HAP-1 (cell line): ENCODE measurements around the gene SLC13A1.
"Not testable (repeated sequence)": the region's sequence is repeated elsewhere in the genome, so short reads cannot be mapped to it uniquely, and the experiment has no call there.

Source experiments
- DNase-seq, 2 experiments: peaks; one replicate each; pipeline ENCODE4 v3.0.0-alpha.2; 2016 to 2020; ENCODE audit warnings: low spot score in 2 of 2
- H3K27me3 ChIP-seq: fragments of 250-450 bp; sonication (Bioruptor Pico); 2 replicates; pipeline ENCODE4 v1.5.1; 2020; ENCODE audit warnings: low read depth, mild to moderate bottlenecking, moderate library complexity
- H3K36me3 ChIP-seq: fragments of 250-450 bp; sonication (Bioruptor Pico); replicated peaks from 2 replicates; pipeline ENCODE4 v1.5.1; 2020; ENCODE audit warnings: mild to moderate bottlenecking
- H3K4me1 ChIP-seq: fragments of 250-450 bp; sonication (Bioruptor Pico); 2 replicates; pipeline ENCODE4 v1.5.1; 2020; ENCODE audit warnings: mild to moderate bottlenecking
- H3K4me3 ChIP-seq: fragments of 250-450 bp; sonication (Bioruptor Pico); 2 replicates; pipeline ENCODE4 v1.5.1; 2020; ENCODE audit warnings: mild to moderate bottlenecking, moderate library complexity
- H3K9me3 ChIP-seq: fragments of 250-450 bp; sonication (Bioruptor Pico); 2 replicates; pipeline ENCODE4 v1.5.1; 2020; ENCODE audit warnings: mild to moderate bottlenecking, moderate library complexity
- in situ Hi-C: fragments of 300-500 bp; cut with MboI; formaldehyde crosslinking; loops from 3 replicates; pipeline ENCODE4 v1.14.3; 2020; ENCODE audit warnings: low sequenced_read_pairs, inconsistent platforms, mixed read lengths

SLC13A1 gene

GRCh38 chr7:123199883-123200282 is at the start of gene SLC13A1:
SLC13A1 (minus strand) TSS chr7:123199969; CDS start chr7:123199946, 23 bp downstream.
- no peaks in the 10 kb centered on the region for H3K9me3 ChIP-seq
- H3K4me1 ChIP-seq = no peaks in the 10 kb centered on the region
- H3K36me3 ChIP-seq = no peaks in the 10 kb centered on the region
- no peaks in the 10 kb centered on the region for H3K27me3 ChIP-seq
- no peak within 1 kb of the TSS for H3K4me3 ChIP-seq
- in situ Hi-C loops = no loop called here
- DNase-seq = no peak

- in situ Hi-C loops = no loop called here
- no peak overlapping the region for H3K4me3 ChIP-seq
- no peaks in the 10 kb centered on the region; the same call in 1 of the 2 replicates for H3K27me3 ChIP-seq
- DNase-seq = no peak
- H3K9me3 ChIP-seq = no peaks in the 10 kb centered on the region
- no peaks in the 10 kb centered on the region for H3K36me3 ChIP-seq
- H3K4me1 ChIP-seq = no peaks in the 10 kb centered on the region
Observed at GRCh38 chr7:123244768-123245167, 45.0 kb upstream of the SLC13A1 start.

- no peaks in the 10 kb centered on the region for H3K36me3 ChIP-seq
- in situ Hi-C loops = no loop called here
- DNase-seq = no peak
- H3K4me1 ChIP-seq = no peaks in the 10 kb centered on the region
- H3K9me3 ChIP-seq = no peaks in the 10 kb centered on the region
- H3K27me3 ChIP-seq = no peaks in the 10 kb centered on the region; the same call in 1 of the 2 replicates
- H3K4me3 ChIP-seq = no peak overlapping the region
Observed at GRCh38 chr7:123242467-123243092, 42.8 kb upstream of the SLC13A1 start.

GRCh38 chr7:123241809-123242208 is 42.0 kb upstream of the SLC13A1 start:
- Histone ChIP-seq H3K9me3 (no peaks in the 10 kb centered on the region), H3K27me3 (no peaks in the 10 kb centered on the region; the same call in 1 of the 2 replicates), H3K4me3 (no peak overlapping the region), H3K4me1 (no peaks in the 10 kb centered on the region), H3K36me3 (no peaks in the 10 kb centered on the region)
- in situ Hi-C loops = no loop called here
- no peak for DNase-seq

- in situ Hi-C loops = no loop called here
- no peaks in the 10 kb centered on the region for H3K4me1 ChIP-seq
- DNase-seq = no peak
- no peaks in the 10 kb centered on the region for H3K9me3 ChIP-seq
- no peaks in the 10 kb centered on the region for H3K27me3 ChIP-seq
- H3K4me3 ChIP-seq = no peak overlapping the region
- no peaks in the 10 kb centered on the region for H3K36me3 ChIP-seq
Observed at GRCh38 chr7:123231021-123232000, 31.5 kb upstream of the SLC13A1 start.

GRCh38 chr7:123230603-123231002 is 30.8 kb upstream of the SLC13A1 start:
- no peak for DNase-seq
- no peaks in the 10 kb centered on the region for H3K9me3 ChIP-seq
- no peaks in the 10 kb centered on the region for H3K4me1 ChIP-seq
- H3K36me3 ChIP-seq = no peaks in the 10 kb centered on the region
- H3K27me3 ChIP-seq = no peaks in the 10 kb centered on the region
- in situ Hi-C loops = no loop called here
- H3K4me3 ChIP-seq = no peak overlapping the region

GRCh38 chr7:123230147-123230546 is 30.4 kb upstream of the SLC13A1 start:
- in situ Hi-C loops = no loop called here
- DNase-seq = no peak
- H3K36me3 ChIP-seq = no peaks in the 10 kb centered on the region
- no peak overlapping the region for H3K4me3 ChIP-seq
- H3K27me3 ChIP-seq = no peaks in the 10 kb centered on the region
- no peaks in the 10 kb centered on the region for H3K4me1 ChIP-seq
- no peaks in the 10 kb centered on the region for H3K9me3 ChIP-seq

- Histone ChIP-seq H3K36me3 (no peaks in the 10 kb centered on the region), H3K4me3 (no peak overlapping the region), H3K27me3 (no peaks in the 10 kb centered on the region), H3K4me1 (no peaks in the 10 kb centered on the region), H3K9me3 (no peaks in the 10 kb centered on the region)
- in situ Hi-C loops = no loop called here
- DNase-seq = no peak
Observed at GRCh38 chr7:123229426-123229825, 29.7 kb upstream of the SLC13A1 start.

GRCh38 chr7:123227666-123228065 is 27.9 kb upstream of the SLC13A1 start:
- H3K36me3 ChIP-seq, H3K4me1 ChIP-seq, H3K27me3 ChIP-seq, DNase-seq, H3K4me3 ChIP-seq, in situ Hi-C loops, H3K9me3 ChIP-seq: not testable (repeated sequence)

GRCh38 chr7:123220396-123220795 is 20.6 kb upstream of the SLC13A1 start:
- H3K27me3 ChIP-seq = no peaks in the 10 kb centered on the region
- H3K4me3 ChIP-seq = no peak overlapping the region
- in situ Hi-C loops = no loop called here
- H3K4me1 ChIP-seq = no peaks in the 10 kb centered on the region
- H3K36me3 ChIP-seq = no peaks in the 10 kb centered on the region
- no peaks in the 10 kb centered on the region for H3K9me3 ChIP-seq
- DNase-seq = no peak

GRCh38 chr7:123218866-123219265 is 19.1 kb upstream of the SLC13A1 start:
- in situ Hi-C loops = no loop called here
- no peak for DNase-seq
- Histone ChIP-seq H3K27me3 (no peaks in the 10 kb centered on the region), H3K9me3 (no peaks in the 10 kb centered on the region), H3K36me3 (no peaks in the 10 kb centered on the region), H3K4me1 (no peaks in the 10 kb centered on the region), H3K4me3 (no peak overlapping the region)

- H3K4me1 ChIP-seq = no peaks in the 10 kb centered on the region
- no peaks in the 10 kb centered on the region for H3K9me3 ChIP-seq
- no peak for DNase-seq
- no peaks in the 10 kb centered on the region for H3K36me3 ChIP-seq
- no peak overlapping the region for H3K4me3 ChIP-seq
- in situ Hi-C loops = no loop called here
- H3K27me3 ChIP-seq = no peaks in the 10 kb centered on the region
Observed at GRCh38 chr7:123216825-123217224, 17.1 kb upstream of the SLC13A1 start.

- no peaks in the 10 kb centered on the region for H3K36me3 ChIP-seq
- DNase-seq = no peak
- no peaks in the 10 kb centered on the region for H3K9me3 ChIP-seq
- H3K4me3 ChIP-seq = no peak overlapping the region
- in situ Hi-C loops = no loop called here
- no peaks in the 10 kb centered on the region for H3K4me1 ChIP-seq
- H3K27me3 ChIP-seq = no peaks in the 10 kb centered on the region
Observed at GRCh38 chr7:123215350-123215749, 15.6 kb upstream of the SLC13A1 start.

GRCh38 chr7:123211545-123211944 is 11.8 kb upstream of the SLC13A1 start:
- H3K27me3 ChIP-seq = no peaks in the 10 kb centered on the region
- H3K9me3 ChIP-seq = no peaks in the 10 kb centered on the region
- no peaks in the 10 kb centered on the region for H3K4me1 ChIP-seq
- H3K36me3 ChIP-seq = no peaks in the 10 kb centered on the region
- H3K4me3 ChIP-seq = no peak overlapping the region
- no peak for DNase-seq
- in situ Hi-C loops = no loop called here
